ENCODE results near the gene DDI2. TPM values are rescaled to one million over a fixed set of nuclear protein-coding genes. Genes with fewer than 3 reads are reported as not detected.

DDI2 gene
- total and polyA plus RNA-seq, 2 donors (not counting 3 experiments of a cell fraction or from before 2014, with no cell fraction given) = 5.4 to 35.2 TPM

DNA sequence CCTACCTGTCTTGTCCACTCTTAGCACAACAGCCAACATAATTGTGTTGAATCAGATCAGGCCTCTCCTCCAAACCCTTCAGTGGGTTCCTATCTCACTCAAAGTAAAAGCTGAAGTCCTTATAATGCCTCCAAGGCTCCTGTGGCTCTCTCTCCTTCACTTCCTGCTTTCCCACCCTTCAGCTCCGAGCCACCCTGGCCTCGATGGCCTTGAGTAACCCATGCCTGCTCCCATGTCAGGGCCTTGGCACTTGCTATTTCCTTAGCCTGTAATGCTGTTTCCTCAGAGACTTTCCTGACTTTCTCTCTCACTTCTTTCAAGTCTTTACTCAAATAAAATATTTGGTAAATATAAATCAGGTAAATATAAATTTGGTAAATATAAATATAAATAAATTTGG, 58.8 kb downstream of the DDI2 start:
- H3K79me2 ChIP-seq (ENCODE audit: control insufficient read depth, insufficient read depth, low read length) = no peaks in the 10 kb centered on the region
- H3K4me2 ChIP-seq (ENCODE audit: insufficient read depth, low read length) = no peak overlapping the region
- H3K27ac ChIP-seq (ENCODE audit: insufficient read depth, low read depth, low read length) = no peak overlapping the region
- DNase-seq (ENCODE audit: low read depth, low spot score) (no peak), FAIRE-seq (no peak)
- H3K36me3 ChIP-seq (ENCODE audit: control insufficient read depth in 2 of 2, extremely low read depth in 1 of 2, insufficient read depth in 2 of 2, low read length in 2 of 2) = no peaks in the 10 kb centered on the region
- H4K20me1 ChIP-seq (replicated peaks; ENCODE audit: control insufficient read depth, extremely low read depth, insufficient read depth, low read length) = no peaks in the 10 kb centered on the region
- no peak overlapping the region for H3K9ac ChIP-seq (replicated peaks; ENCODE audit: extremely low read depth, insufficient read depth, low read length)
- TF ChIP-seq POLR2A (IDR thresholded peaks at IDR 0.05; ENCODE audit: low read depth, low read length) = no peak
- no peak for TF ChIP-seq FOS (IDR thresholded peaks at IDR 0.05; ENCODE audit: borderline replicate concordance, insufficient read depth, low read length)
- TF ChIP-seq, protein P1, sequence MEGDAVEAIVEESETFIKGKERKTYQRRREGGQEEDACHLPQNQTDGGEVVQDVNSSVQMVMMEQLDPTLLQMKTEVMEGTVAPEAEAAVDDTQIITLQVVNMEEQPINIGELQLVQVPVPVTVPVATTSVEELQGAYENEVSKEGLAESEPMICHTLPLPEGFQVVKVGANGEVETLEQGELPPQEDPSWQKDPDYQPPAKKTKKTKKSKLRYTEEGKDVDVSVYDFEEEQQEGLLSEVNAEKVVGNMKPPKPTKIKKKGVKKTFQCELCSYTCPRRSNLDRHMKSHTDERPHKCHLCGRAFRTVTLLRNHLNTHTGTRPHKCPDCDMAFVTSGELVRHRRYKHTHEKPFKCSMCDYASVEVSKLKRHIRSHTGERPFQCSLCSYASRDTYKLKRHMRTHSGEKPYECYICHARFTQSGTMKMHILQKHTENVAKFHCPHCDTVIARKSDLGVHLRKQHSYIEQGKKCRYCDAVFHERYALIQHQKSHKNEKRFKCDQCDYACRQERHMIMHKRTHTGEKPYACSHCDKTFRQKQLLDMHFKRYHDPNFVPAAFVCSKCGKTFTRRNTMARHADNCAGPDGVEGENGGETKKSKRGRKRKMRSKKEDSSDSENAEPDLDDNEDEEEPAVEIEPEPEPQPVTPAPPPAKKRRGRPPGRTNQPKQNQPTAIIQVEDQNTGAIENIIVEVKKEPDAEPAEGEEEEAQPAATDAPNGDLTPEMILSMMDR (IDR thresholded peaks at IDR 0.05; ENCODE audit: extremely low read depth in 1 of 2, insufficient read depth in 1 of 2, low read depth in 1 of 2, low read length in 2 of 2) = no peak
- TF ChIP-seq MYC (IDR thresholded peaks at IDR 0.05; ENCODE audit: low read depth, low read length) = no peak
- no peak for TF ChIP-seq POLR2AphosphoS5 (IDR thresholded peaks at IDR 0.05; ENCODE audit: insufficient read depth, low read depth, low read length)
- TF ChIP-seq GATA2 (IDR thresholded peaks at IDR 0.05; ENCODE audit: insufficient read depth, insufficient read length, low read depth, low read length) = no peak
- TF ChIP-seq EZH2 (IDR thresholded peaks at IDR 0.05; ENCODE audit: borderline replicate concordance, low read depth, low read length, severe bottlenecking) = no peak
- TF ChIP-seq JUN (IDR thresholded peaks at IDR 0.05; ENCODE audit: borderline replicate concordance, insufficient read depth, insufficient read length, low read depth) = no peak
- TF ChIP-seq MAX (IDR thresholded peaks at IDR 0.05; ENCODE audit: insufficient read depth, insufficient read length) = no peak
- dilution Hi-C loops (cut with MboI; ENCODE audit: extremely low pct_ligation_motif_present, low sequenced_read_pairs) = no loop called here
- CTCF ChIA-PET = no interaction called here
- POLR2A ChIA-PET = no interaction called here
- H3K9me3 ChIP-seq (replicated peaks; ENCODE audit: control insufficient read depth, insufficient read depth, low read length) = no peaks in the 10 kb centered on the region
- BruUV-seq (replicated peaks) = no TSS peak
- intact Hi-C loops (cut with micrococcal nuclease) = no loop called here
- no peaks in the 10 kb centered on the region for H3K27me3 ChIP-seq (ENCODE audit: control insufficient read depth in 2 of 2, insufficient read depth in 2 of 2, low read length in 2 of 2)
- H3K9me1 ChIP-seq (replicated peaks; ENCODE audit: control insufficient read depth, extremely low read depth, insufficient read depth, low read length) = no peaks in the 10 kb centered on the region
- H3K4me3 ChIP-seq (replicated peaks in 1 of 3; ENCODE audit: insufficient read depth in 1 of 3, low read depth in 1 of 3, low read length in 3 of 3) = no peak overlapping the region
- no peak overlapping the region for H2AFZ ChIP-seq (ENCODE audit: low read depth, low read length)
- no peaks in the 10 kb centered on the region for H3K4me1 ChIP-seq (ENCODE audit: control insufficient read depth, extremely low read depth, insufficient read depth, low read length)
